ENCODE data around the gene DRC7. TPM values are rescaled to one million over a fixed set of nuclear protein-coding genes. Genes with fewer than 3 reads are reported as not detected.

The DRC7 gene
- total RNA-seq, 1 experiment from 2014 or later = 0.85 TPM

- Histone ChIP-seq H3K4me2 (no peak overlapping the region), H3F3A (ENCODE audit: insufficient read depth, low read depth) (0 out of 2 replicates have a peak, but pooled peaks cover 3% of the 10 kb centered on the region), H3K4me1 (replicated peaks; ENCODE audit: insufficient read depth) (peaks cover under 1% of the 10 kb centered on the region; the same call in 1 of the 2 replicates), H3K79me2 (ENCODE audit: low read depth) (no peaks in the 10 kb centered on the region), H3K9me3 (ENCODE audit: insufficient read depth, low read depth) (no peaks in the 10 kb centered on the region), H3K27ac (no peak overlapping the region), H2AFZ (no peak overlapping the region), H3K9me2 (ENCODE audit: insufficient read depth) (no peaks in the 10 kb centered on the region), H3K36me3 (ENCODE audit: low read depth) (no peaks in the 10 kb centered on the region; the same call in 1 of the 2 replicates), H3K27me3 (ENCODE audit: insufficient read depth, low read depth) (no peaks in the 10 kb centered on the region), H3K4me3 (no peak overlapping the region), H4K20me1 (ENCODE audit: insufficient read depth) (no peaks in the 10 kb centered on the region)
- intact Hi-C loops (cut with micrococcal nuclease; ENCODE audit: unreplicated experiment) = no loop called here
- TF ChIP-seq CTCF (conservative IDR thresholded peaks at IDR 0.05) (no peak), EZH2 (IDR thresholded peaks at IDR 0.05; ENCODE audit: low read depth) (no peak)
- POLR2A ChIA-PET (ENCODE audit: unreplicated experiment) = no interaction called here
- CTCF ChIA-PET = no interaction called here
- no TSS peak for BruUV-seq (replicated peaks)
- no peak for DNase-seq
Observed at GRCh38 chr16:57769541-57770145, 75.0 kb downstream of the DRC7 start.

GRCh38 chr16:57770361-57770760, 75.8 kb downstream of the DRC7 start:
- H2AFZ ChIP-seq = no peak overlapping the region
- ChIA-PET POLR2A (ENCODE audit: unreplicated experiment) (no interaction called here), CTCF (no interaction called here)
- H4K20me1 ChIP-seq (ENCODE audit: insufficient read depth) = no peaks in the 10 kb centered on the region
- intact Hi-C loops (cut with micrococcal nuclease; ENCODE audit: unreplicated experiment) = no loop called here
- no peaks in the 10 kb centered on the region for H3K4me1 ChIP-seq (replicated peaks; ENCODE audit: insufficient read depth)
- no peaks in the 10 kb centered on the region for H3F3A ChIP-seq (ENCODE audit: insufficient read depth, low read depth)
- no peaks in the 10 kb centered on the region for H3K9me3 ChIP-seq (ENCODE audit: insufficient read depth, low read depth)
- H3K36me3 ChIP-seq (ENCODE audit: low read depth) = no peaks in the 10 kb centered on the region; the same call in 1 of the 2 replicates
- DNase-seq = no peak
- no peaks in the 10 kb centered on the region for H3K27me3 ChIP-seq (ENCODE audit: insufficient read depth, low read depth)
- H3K4me2 ChIP-seq = no peak overlapping the region
- no TSS peak for BruUV-seq (replicated peaks)
- H3K27ac ChIP-seq = no peak overlapping the region
- no peaks in the 10 kb centered on the region for H3K9me2 ChIP-seq (ENCODE audit: insufficient read depth)
- no peak overlapping the region for H3K4me3 ChIP-seq
- TF ChIP-seq CTCF (conservative IDR thresholded peaks at IDR 0.05) = no peak
- no peak for TF ChIP-seq EZH2 (IDR thresholded peaks at IDR 0.05; ENCODE audit: low read depth)
- no peaks in the 10 kb centered on the region for H3K79me2 ChIP-seq (ENCODE audit: low read depth)

GRCh38 chr16:57771141-57771785, 76.7 kb downstream of the DRC7 start:
- no TSS peak for BruUV-seq (replicated peaks)
- intact Hi-C loops (cut with micrococcal nuclease; ENCODE audit: unreplicated experiment) = no loop called here

More at GRCh38 chr16:57771141-57771785, 76.7 kb downstream of the DRC7 start:
- H3K27ac ChIP-seq = no peak overlapping the region
- no peaks in the 10 kb centered on the region for H3K4me1 ChIP-seq (replicated peaks; ENCODE audit: insufficient read depth)
- H3K4me2 ChIP-seq = no peak overlapping the region
- H2AFZ ChIP-seq = no peak overlapping the region
- H3K9me2 ChIP-seq (ENCODE audit: insufficient read depth) = no peaks in the 10 kb centered on the region
- ChIA-PET CTCF (no interaction called here), POLR2A (ENCODE audit: unreplicated experiment) (no interaction called here)
- TF ChIP-seq CTCF (conservative IDR thresholded peaks at IDR 0.05) (no peak), EZH2 (IDR thresholded peaks at IDR 0.05; ENCODE audit: low read depth) (no peak)
- H3K4me3 ChIP-seq = no peak overlapping the region
- no peaks in the 10 kb centered on the region for H4K20me1 ChIP-seq (ENCODE audit: insufficient read depth)
- peaks cover 1% of the 10 kb centered on the region for H3K36me3 ChIP-seq (ENCODE audit: low read depth)
- DNase-seq = no peak
- H3K27me3 ChIP-seq (ENCODE audit: insufficient read depth, low read depth) = no peaks in the 10 kb centered on the region
- no peaks in the 10 kb centered on the region for H3F3A ChIP-seq (ENCODE audit: insufficient read depth, low read depth)
- no peaks in the 10 kb centered on the region for H3K9me3 ChIP-seq (ENCODE audit: insufficient read depth, low read depth)
- no peaks in the 10 kb centered on the region for H3K79me2 ChIP-seq (ENCODE audit: low read depth)
